Mesenchymal stem cell (in vitro differentiated cells and primary cell): Measurements from ENCODE around the gene EAF1.
"Not testable (repeated sequence)": the region's sequence is repeated elsewhere in the genome, so short reads cannot be mapped to it uniquely, and the experiment has no call there.

ENCODE experiments used
- DNase-seq: peaks from one replicate; pipeline ENCODE4 v3.0.0-alpha.2; 2013
- H2AFZ ChIP-seq: one replicate; pipeline ENCODE4 v1.6.1; 2013; ENCODE audit warnings: low read depth, mild to moderate bottlenecking, control low read depth, inconsistent platforms, low read length, moderate library complexity
- H2AK5ac ChIP-seq: 2 replicates; pipeline ENCODE4 v1.6.1; 2013; ENCODE audit warnings: low read length, moderate library complexity, mild to moderate bottlenecking, inconsistent platforms; ENCODE audit not compliant: severe bottlenecking
- H2BK120ac ChIP-seq: one replicate; pipeline ENCODE4 v1.6.1; 2013; ENCODE audit warnings: low read depth, mild to moderate bottlenecking, inconsistent platforms, low read length, moderate library complexity
- H2BK12ac ChIP-seq, 2 experiments: one replicate each; pipeline ENCODE4 v1.6.1; 2013; ENCODE audit warnings: inconsistent platforms in 2 of 2, low read length in 2 of 2, mild to moderate bottlenecking in 2 of 2, moderate library complexity in 2 of 2, control low read depth in 1 of 2
- H2BK15ac ChIP-seq: one replicate; pipeline ENCODE4 v1.6.1; 2013; ENCODE audit warnings: mild to moderate bottlenecking, low read depth, inconsistent platforms; ENCODE audit not compliant: poor library complexity, severe bottlenecking
- H2BK5ac ChIP-seq: 2 replicates; pipeline ENCODE4 v1.6.1; 2013; ENCODE audit warnings: low read depth, mild to moderate bottlenecking, low read length, control low read depth, inconsistent platforms; ENCODE audit not compliant: poor library complexity, severe bottlenecking
- H3K14ac ChIP-seq, 2 experiments: one replicate each; pipeline ENCODE4 v1.6.1; 2013; ENCODE audit warnings: inconsistent platforms in 2 of 2, low read length in 2 of 2, control low read depth in 1 of 2, mild to moderate bottlenecking in 1 of 2, moderate library complexity in 1 of 2
- H3K18ac ChIP-seq, 2 experiments: one replicate each; pipeline ENCODE4 v1.6.1; 2013; ENCODE audit warnings: inconsistent platforms in 2 of 2, low read length in 2 of 2, control low read depth in 1 of 2, low read depth in 1 of 2, mild to moderate bottlenecking in 1 of 2
- H3K23ac ChIP-seq, 2 experiments: one replicate each; pipeline ENCODE4 v1.6.1; 2013; ENCODE audit warnings: inconsistent platforms in 2 of 2, low read length in 2 of 2, mild to moderate bottlenecking in 2 of 2, moderate library complexity in 2 of 2, control low read depth in 1 of 2
- H3K27ac ChIP-seq: 2 replicates; pipeline ENCODE4 v1.5.1; 2013; ENCODE audit warnings: mild to moderate bottlenecking, moderate library complexity, low read length, control low read depth, inconsistent platforms; ENCODE audit not compliant: poor library complexity, severe bottlenecking
- H3K27me3 ChIP-seq, 2 experiments: 2 replicates each; pipeline versions ENCODE4 v1.6.1 to v1.7.0; 2013; ENCODE audit warnings: low read length in 2 of 2, mild to moderate bottlenecking in 2 of 2, moderate library complexity in 2 of 2, control low read depth in 1 of 2, inconsistent platforms in 1 of 2; ENCODE audit not compliant: control insufficient read depth in 1 of 2, insufficient read depth in 1 of 2
- H3K36me3 ChIP-seq, 2 experiments: 2 replicates each; pipeline versions ENCODE4 v1.6.1 to v1.7.0; 2013; ENCODE audit warnings: low read length in 2 of 2, control low read depth in 1 of 2, inconsistent platforms in 1 of 2, low read depth in 1 of 2, mild to moderate bottlenecking in 1 of 2; ENCODE audit not compliant: insufficient read depth in 2 of 2, control insufficient read depth in 1 of 2
- H3K4ac ChIP-seq, 2 experiments: one replicate each; pipeline ENCODE4 v1.6.1; 2013; ENCODE audit warnings: inconsistent platforms in 2 of 2, low read length in 2 of 2, mild to moderate bottlenecking in 2 of 2, moderate library complexity in 2 of 2, control low read depth in 1 of 2, low read depth in 1 of 2
- H3K4me1 ChIP-seq: 2 replicates; pipeline ENCODE4 v1.6.1; 2013; ENCODE audit warnings: low read depth, low read length, control low read depth; ENCODE audit not compliant: control insufficient read depth, insufficient read depth
- H3K4me2 ChIP-seq: 2 replicates; pipeline ENCODE4 v1.6.1; 2013; ENCODE audit warnings: low read length, mild to moderate bottlenecking, inconsistent platforms; ENCODE audit not compliant: poor library complexity, severe bottlenecking
- H3K4me3 ChIP-seq, 2 experiments: 2 replicates each; pipeline versions ENCODE4 v1.5.1 to v1.7.0; 2013; ENCODE audit warnings: low read length in 2 of 2, mild to moderate bottlenecking in 2 of 2, control low read depth in 1 of 2, low read depth in 1 of 2; ENCODE audit not compliant: insufficient read depth in 1 of 2
- H3K79me1 ChIP-seq: replicated peaks from 2 replicates; pipeline ENCODE4 v1.6.1; 2013; ENCODE audit warnings: mild to moderate bottlenecking, control low read depth, low read length, inconsistent platforms; ENCODE audit not compliant: poor library complexity, severe bottlenecking
- H3K9ac ChIP-seq: 2 replicates; pipeline ENCODE4 v1.7.0; 2013; ENCODE audit warnings: mild to moderate bottlenecking, low read length, moderate library complexity
- H3K9me3 ChIP-seq: 2 replicates; pipeline ENCODE4 v1.7.0; 2013; ENCODE audit warnings: mild to moderate bottlenecking, low read length; ENCODE audit not compliant: control insufficient read depth
- H4K8ac ChIP-seq: one replicate; pipeline ENCODE4 v1.6.1; 2013; ENCODE audit warnings: inconsistent platforms, mild to moderate bottlenecking, low read length, moderate library complexity
- H4K91ac ChIP-seq: one replicate; pipeline ENCODE4 v1.6.1; 2013; ENCODE audit warnings: mild to moderate bottlenecking, low read length, inconsistent platforms
- WGBS: methylation state at CpG from one replicate; pipeline ENCODE4 v1.1.7; 2013; ENCODE audit warnings: mixed read lengths; 5-methylcytosine and 5-hydroxymethylcytosine counted together

EAF1 gene

DNA sequence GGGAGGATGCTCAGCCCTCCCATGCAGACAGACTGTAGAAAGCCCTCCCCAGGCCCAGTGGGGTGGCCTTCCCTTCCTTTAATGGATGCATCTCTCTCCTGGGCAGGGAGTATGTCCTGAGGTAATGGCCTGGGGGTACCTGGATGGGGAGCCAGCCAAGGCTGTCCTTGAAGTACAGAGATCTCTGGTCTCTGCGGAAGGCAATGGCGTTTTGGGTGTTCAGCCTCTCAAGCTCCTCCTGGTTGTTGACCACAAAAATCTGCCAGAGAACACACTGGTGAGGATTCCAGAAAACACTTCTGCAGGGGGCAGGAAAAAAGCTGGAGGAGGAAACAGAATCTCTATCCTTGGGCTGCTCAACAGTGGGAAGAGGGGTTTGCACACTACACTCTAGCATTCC, 28.9 kb downstream of the EAF1 start:
- H3K27ac ChIP-seq = no peak overlapping the region
- H4K91ac ChIP-seq = no peak overlapping the region
- no peak overlapping the region for H3K18ac ChIP-seq
- no peak overlapping the region for H2BK120ac ChIP-seq
- 100% methylated on average over 2 of the region's 2 CpGs for WGBS
- H3K23ac ChIP-seq = no peak overlapping the region
- H2AK5ac ChIP-seq = no peak overlapping the region
- no peak overlapping the region for H3K9ac ChIP-seq
- H3K4me2 ChIP-seq = no peak overlapping the region
- DNase-seq = no peak
- H3K4me3 ChIP-seq = no peak overlapping the region
- H3K14ac ChIP-seq = no peak overlapping the region
- no peaks in the 10 kb centered on the region for H3K4me1 ChIP-seq
- H3K79me1 ChIP-seq = no peaks in the 10 kb centered on the region
- no peak overlapping the region for H2AFZ ChIP-seq
- H3K27me3 ChIP-seq = no peaks in the 10 kb centered on the region
- H2BK15ac ChIP-seq = no peak overlapping the region
- no peak overlapping the region for H2BK12ac ChIP-seq
- no peak overlapping the region for H3K4ac ChIP-seq
- no peak overlapping the region for H4K8ac ChIP-seq
- no peak overlapping the region for H2BK5ac ChIP-seq
- H3K36me3 ChIP-seq = peaks cover 8 to 13% of the 10 kb centered on the region in 2 experiments
- H3K9me3 ChIP-seq = no peaks in the 10 kb centered on the region

DNA sequence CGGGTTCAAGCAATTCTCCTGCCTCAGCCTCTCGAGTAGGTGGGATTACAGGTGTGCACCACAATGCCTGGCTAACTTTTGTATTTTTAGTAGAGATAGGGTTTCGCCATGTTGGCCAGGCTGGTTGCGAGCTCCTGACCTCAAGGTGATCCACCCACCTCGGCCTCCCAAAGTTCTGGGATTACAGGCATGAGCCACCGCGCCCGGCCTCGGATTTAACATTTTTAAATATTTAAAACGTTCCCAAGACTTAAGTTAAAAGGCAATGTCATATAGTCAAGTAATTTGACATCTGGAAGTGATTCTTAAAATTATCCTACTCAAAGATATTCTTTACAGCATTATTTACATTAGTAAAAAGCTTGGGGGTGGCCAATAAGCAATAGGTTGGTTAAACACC, 29.5 kb downstream of the EAF1 start:
- H2BK15ac ChIP-seq, H2BK12ac ChIP-seq, H3K27me3 ChIP-seq, H4K8ac ChIP-seq, H3K9ac ChIP-seq, H3K4me1 ChIP-seq, H3K4ac ChIP-seq, H3K4me3 ChIP-seq, H3K27ac ChIP-seq, H3K9me3 ChIP-seq, H3K79me1 ChIP-seq, H2AK5ac ChIP-seq, H2BK5ac ChIP-seq, H4K91ac ChIP-seq, H3K4me2 ChIP-seq, DNase-seq, H3K23ac ChIP-seq, H2AFZ ChIP-seq, H2BK120ac ChIP-seq, H3K18ac ChIP-seq, H3K14ac ChIP-seq: not testable (repeated sequence)
- peaks cover 8 to 10% of the 10 kb centered on the region in 2 experiments for H3K36me3 ChIP-seq
- WGBS = 93% methylated on average over 8 of the region's 10 CpGs

DNA sequence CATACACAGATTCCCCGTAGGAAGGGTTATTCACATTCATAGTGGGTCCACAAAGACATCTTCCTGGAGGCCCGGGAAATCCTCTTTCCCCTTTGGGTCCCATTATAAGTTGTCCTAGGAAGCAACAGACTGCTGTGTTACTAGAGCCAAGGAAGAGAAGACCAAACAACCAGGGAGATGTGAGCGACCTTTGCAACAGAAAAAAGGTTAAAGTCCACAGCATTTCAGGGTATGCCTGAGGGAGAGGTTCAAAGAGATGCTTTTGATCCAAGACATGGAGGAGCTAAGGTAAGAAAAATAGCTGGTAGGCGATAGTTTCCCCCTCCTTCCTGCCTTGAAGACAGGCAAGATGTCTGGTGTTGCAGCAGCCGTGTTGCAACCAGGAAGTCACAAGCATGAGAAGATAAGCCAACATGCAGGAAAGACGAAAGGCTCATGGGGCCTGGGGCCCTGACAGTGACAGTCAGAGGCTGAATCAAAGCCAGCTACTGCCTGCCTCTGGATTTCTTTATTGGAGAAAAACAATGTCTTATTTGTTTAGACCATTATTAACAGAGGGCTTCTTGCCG, 30.9 kb downstream of the EAF1 start:
- H2BK5ac ChIP-seq = no peak overlapping the region
- H3K9me3 ChIP-seq = no peaks in the 10 kb centered on the region
- H2AK5ac ChIP-seq = no peak overlapping the region
- no peak overlapping the region for H4K8ac ChIP-seq
- H2BK120ac ChIP-seq = no peak overlapping the region
- H3K27ac ChIP-seq = no peak overlapping the region
- H3K36me3 ChIP-seq = peaks cover 7 to 10% of the 10 kb centered on the region in 2 experiments
- H3K27me3 ChIP-seq = no peaks in the 10 kb centered on the region
- no peaks in the 10 kb centered on the region for H3K79me1 ChIP-seq
- no peak overlapping the region for H2BK12ac ChIP-seq
- no peak overlapping the region for H3K9ac ChIP-seq
- H3K18ac ChIP-seq = no peak overlapping the region
- H2AFZ ChIP-seq = no peak overlapping the region
- H3K4me3 ChIP-seq = no peak overlapping the region
- H3K4me1 ChIP-seq = no peaks in the 10 kb centered on the region
- no peak overlapping the region for H3K14ac ChIP-seq
- 84% methylated on average over 6 of the region's 7 CpGs for WGBS
- DNase-seq = no peak
- no peak overlapping the region for H3K4ac ChIP-seq
- H3K4me2 ChIP-seq = no peak overlapping the region
- no peak overlapping the region for H3K23ac ChIP-seq
- no peak overlapping the region for H2BK15ac ChIP-seq
- H4K91ac ChIP-seq = no peak overlapping the region

DNA sequence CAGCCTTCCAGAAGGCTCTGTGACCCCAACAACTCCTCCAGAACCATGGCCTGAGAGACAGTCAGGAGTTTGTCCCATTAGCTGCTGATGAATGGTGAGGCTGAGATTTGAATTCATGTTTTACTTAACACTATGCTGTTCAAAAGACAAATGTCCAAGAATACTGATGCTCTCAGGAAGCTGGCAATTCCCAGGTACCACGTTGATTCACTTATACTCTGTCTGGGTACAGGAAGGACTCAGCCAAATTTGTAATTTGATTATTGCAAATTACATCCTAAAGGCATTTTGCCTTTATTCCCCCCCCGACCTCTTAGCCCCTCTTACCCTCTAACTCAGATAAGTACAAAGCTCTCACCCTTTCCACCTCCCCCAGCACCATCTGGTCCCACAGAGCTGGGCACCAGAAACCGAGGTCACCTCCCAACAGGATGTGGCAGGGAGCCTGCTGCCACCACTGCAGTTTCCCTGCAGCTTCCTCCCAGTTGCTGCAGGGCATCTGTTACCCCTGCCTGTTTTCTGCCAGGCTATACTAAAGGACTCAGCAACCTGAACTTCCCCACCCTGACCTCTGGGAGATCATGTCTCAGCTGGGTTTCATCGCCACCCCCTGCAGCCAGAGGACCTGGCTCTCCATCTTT, 33.6 kb downstream of the EAF1 start:
- no peak overlapping the region for H3K18ac ChIP-seq
- no peak overlapping the region for H2AFZ ChIP-seq
- WGBS = 51% methylated on average over 3 of the region's 4 CpGs
- H3K4me2 ChIP-seq = no peak overlapping the region
- no peak overlapping the region for H3K4ac ChIP-seq
- H3K36me3 ChIP-seq = peaks cover 0 to 15% of the 10 kb centered on the region in 2 experiments
- no peak overlapping the region for H4K91ac ChIP-seq
- no peak overlapping the region for H3K27ac ChIP-seq
- no peaks in the 10 kb centered on the region for H3K4me1 ChIP-seq
- H2BK12ac ChIP-seq = no peak overlapping the region
- no peak overlapping the region for H3K23ac ChIP-seq
- H2AK5ac ChIP-seq = no peak overlapping the region
- H3K4me3 ChIP-seq = no peak overlapping the region
- H3K9me3 ChIP-seq = no peaks in the 10 kb centered on the region
- H3K79me1 ChIP-seq = no peaks in the 10 kb centered on the region
- no peak overlapping the region for H3K14ac ChIP-seq
- no peak overlapping the region for H4K8ac ChIP-seq
- H2BK120ac ChIP-seq = no peak overlapping the region
- H2BK15ac ChIP-seq = no peak overlapping the region
- DNase-seq = no peak
- H3K27me3 ChIP-seq = no peaks in the 10 kb centered on the region
- no peak overlapping the region for H2BK5ac ChIP-seq
- no peak overlapping the region for H3K9ac ChIP-seq
